ENCODE measurements around the gene YIPF7.

The YIPF7 gene

DNA sequence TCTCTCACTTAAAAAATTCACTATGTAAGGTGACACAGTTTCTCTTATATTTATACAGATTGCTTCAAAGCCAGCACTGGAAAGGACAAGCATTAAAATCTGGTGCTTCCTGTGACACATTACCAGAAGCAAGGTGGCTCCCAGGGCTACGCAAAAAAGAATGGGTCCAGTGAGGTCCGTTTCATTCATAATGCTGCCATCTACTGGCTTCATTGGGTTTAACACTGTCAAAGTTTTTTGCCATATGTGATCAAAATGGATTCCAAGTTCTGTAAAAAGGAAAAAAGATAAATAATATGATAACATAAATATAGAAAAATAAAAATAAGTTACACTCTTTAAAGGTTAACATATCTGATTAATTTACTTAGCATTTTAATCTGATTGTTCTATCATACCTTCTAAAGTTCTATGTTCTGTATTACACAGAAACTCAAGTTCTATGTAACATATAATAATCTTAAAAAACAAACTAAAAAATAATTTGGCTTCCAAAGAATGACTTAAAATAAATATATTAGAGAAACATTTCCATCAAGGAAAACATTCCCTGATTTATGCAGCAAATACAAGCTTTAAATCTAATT, 22.1 kb downstream of the YIPF7 start:
- peak; percentile 25 to 76 for DNase-seq
- no peak overlapping the region for H3K27ac ChIP-seq (ENCODE audit: low read depth, low read length)
- H2BK12ac ChIP-seq (ENCODE audit: low read length) = no peak overlapping the region
- H3K36me3 ChIP-seq (ENCODE audit: control insufficient read depth in 1 of 2, insufficient read depth in 2 of 2, low read length in 2 of 2) = no peaks in the 10 kb centered on the region
- no peaks in the 10 kb centered on the region for H3K27me3 ChIP-seq (ENCODE audit: insufficient read depth, low read length)
- H2AFZ ChIP-seq (ENCODE audit: insufficient read depth, low read length, poor library complexity) = no peak overlapping the region
- no peak overlapping the region for H2AK5ac ChIP-seq (ENCODE audit: low read length)
- no peaks in the 10 kb centered on the region for H3K4me1 ChIP-seq (ENCODE audit: control insufficient read depth in 1 of 2, insufficient read depth in 2 of 2, low read length in 2 of 2)
- H3K18ac ChIP-seq (ENCODE audit: low read length) = no peak overlapping the region
- H2BK5ac ChIP-seq (ENCODE audit: low read depth, low read length, poor library complexity) = no peak overlapping the region
- no peaks in the 10 kb centered on the region for H3K9me3 ChIP-seq (ENCODE audit: insufficient read depth, low read depth, low read length)
- H2BK120ac ChIP-seq (ENCODE audit: insufficient read depth, low read length, poor library complexity) = no peak overlapping the region
- H3K23ac ChIP-seq (ENCODE audit: low read length) = no peak overlapping the region
- no peak overlapping the region for H4K8ac ChIP-seq (ENCODE audit: low read depth, low read length)
- H3K79me1 ChIP-seq (ENCODE audit: low read length) = no peaks in the 10 kb centered on the region
- no CpG with 5 or more reads among the region's 2 CpGs for WGBS (ENCODE audit: extremely low coverage, insufficient coverage, insufficient read length)
- H3K4me3 ChIP-seq (ENCODE audit: low read depth, low read length) = no peak overlapping the region
- no peak overlapping the region for H3K14ac ChIP-seq (ENCODE audit: low read length)
- no peaks in the 10 kb centered on the region for H3K79me2 ChIP-seq (ENCODE audit: control insufficient read depth, insufficient read depth, low read length, poor library complexity)
- no peak overlapping the region for H4K91ac ChIP-seq (ENCODE audit: low read depth, low read length)
- no peak overlapping the region for H3K4me2 ChIP-seq (ENCODE audit: low read length)
- no peak overlapping the region for H4K12ac ChIP-seq (ENCODE audit: low read depth, low read length)
- H3K4ac ChIP-seq (ENCODE audit: low read depth, low read length) = no peak overlapping the region
- no peak overlapping the region for H3K9ac ChIP-seq (ENCODE audit: low read length)

DNA sequence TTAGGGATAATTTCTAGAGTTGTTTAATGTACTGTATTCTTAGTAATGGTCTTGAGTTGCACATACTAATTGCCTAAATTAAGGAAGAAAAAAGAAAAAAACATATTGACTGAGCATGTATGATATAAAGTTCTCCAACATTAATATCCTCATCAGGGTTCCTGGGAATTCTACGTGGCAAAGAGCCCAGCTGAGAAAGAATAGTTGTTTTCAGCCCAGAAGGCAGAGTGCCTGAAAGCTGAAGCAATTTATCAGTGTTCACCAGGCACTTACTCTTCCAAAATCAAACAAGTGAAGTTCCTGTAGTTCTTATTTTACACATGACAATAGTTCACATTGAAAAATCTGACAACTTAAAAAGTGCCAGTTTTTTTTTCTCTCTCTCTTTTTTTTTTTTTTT, 27.7 kb downstream of the YIPF7 start:
- Histone ChIP-seq H3K4me1 (ENCODE audit: control insufficient read depth in 1 of 2, insufficient read depth in 2 of 2, low read length in 2 of 2) (no peaks in the 10 kb centered on the region), H3K4me3 (ENCODE audit: low read depth, low read length) (no peak overlapping the region), H2AK5ac (ENCODE audit: low read length) (no peak overlapping the region), H3K79me1 (ENCODE audit: low read length) (no peaks in the 10 kb centered on the region), H3K4ac (ENCODE audit: low read depth, low read length) (no peak overlapping the region), H3K79me2 (ENCODE audit: control insufficient read depth, insufficient read depth, low read length, poor library complexity) (no peaks in the 10 kb centered on the region), H4K91ac (ENCODE audit: low read depth, low read length) (no peak overlapping the region), H4K8ac (ENCODE audit: low read depth, low read length) (no peak overlapping the region), H2BK12ac (ENCODE audit: low read length) (no peak overlapping the region), H3K4me2 (ENCODE audit: low read length) (no peak overlapping the region), H2AFZ (ENCODE audit: insufficient read depth, low read length, poor library complexity) (no peak overlapping the region), H3K36me3 (ENCODE audit: control insufficient read depth in 1 of 2, insufficient read depth in 2 of 2, low read length in 2 of 2) (no peaks in the 10 kb centered on the region), H2BK120ac (ENCODE audit: insufficient read depth, low read length, poor library complexity) (no peak overlapping the region), H3K18ac (ENCODE audit: low read length) (no peak overlapping the region), H3K23ac (ENCODE audit: low read length) (no peak overlapping the region), H3K9ac (ENCODE audit: low read length) (no peak overlapping the region), H2BK5ac (ENCODE audit: low read depth, low read length, poor library complexity) (no peak overlapping the region), H3K14ac (ENCODE audit: low read length) (no peak overlapping the region), H4K12ac (ENCODE audit: low read depth, low read length) (no peak overlapping the region), H3K27me3 (ENCODE audit: insufficient read depth, low read length) (no peaks in the 10 kb centered on the region), H3K9me3 (ENCODE audit: insufficient read depth, low read depth, low read length) (no peaks in the 10 kb centered on the region), H3K27ac (ENCODE audit: low read depth, low read length) (no peak overlapping the region)
- WGBS (ENCODE audit: extremely low coverage, insufficient coverage, insufficient read length) = no CpG with 5 or more reads among the region's 1 CpG
- no peak for DNase-seq

DNA sequence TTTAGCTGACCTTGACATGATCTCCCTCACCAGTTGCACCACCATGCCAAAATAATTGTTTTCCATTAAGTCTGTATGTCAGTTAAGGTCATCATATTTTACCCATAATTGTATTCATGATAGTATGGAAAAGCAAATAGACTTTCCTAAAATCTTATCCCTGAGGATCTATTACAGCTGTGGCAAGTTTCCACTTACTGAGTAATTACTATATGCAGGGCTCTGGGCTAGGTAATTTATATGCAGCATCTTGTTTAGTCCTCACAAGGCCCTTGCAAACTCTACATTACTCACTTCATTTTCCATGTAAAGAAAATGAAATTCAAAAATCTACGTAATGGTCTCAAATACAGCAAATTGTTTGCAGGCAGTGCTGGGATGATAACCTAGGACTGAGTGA, 34.8 kb downstream of the YIPF7 start:
- no peak overlapping the region for H3K4me3 ChIP-seq (ENCODE audit: low read depth, low read length)
- no peak overlapping the region for H4K12ac ChIP-seq (ENCODE audit: low read depth, low read length)
- no peaks in the 10 kb centered on the region for H3K4me1 ChIP-seq (ENCODE audit: control insufficient read depth in 1 of 2, insufficient read depth in 2 of 2, low read length in 2 of 2)
- no peak overlapping the region for H3K23ac ChIP-seq (ENCODE audit: low read length)
- no peak overlapping the region for H3K9ac ChIP-seq (ENCODE audit: low read length)
- no peak overlapping the region for H2BK5ac ChIP-seq (ENCODE audit: low read depth, low read length, poor library complexity)
- H3K18ac ChIP-seq (ENCODE audit: low read length) = no peak overlapping the region
- no peak overlapping the region for H3K4me2 ChIP-seq (ENCODE audit: low read length)
- H3K9me3 ChIP-seq (ENCODE audit: insufficient read depth, low read depth, low read length) = no peaks in the 10 kb centered on the region
- H2BK120ac ChIP-seq (ENCODE audit: insufficient read depth, low read length, poor library complexity) = no peak overlapping the region
- no CpG with 5 or more reads among the region's 1 CpG for WGBS (ENCODE audit: extremely low coverage, insufficient coverage, insufficient read length)
- H2AK5ac ChIP-seq (ENCODE audit: low read length) = no peak overlapping the region
- no peaks in the 10 kb centered on the region for H3K79me2 ChIP-seq (ENCODE audit: control insufficient read depth, insufficient read depth, low read length, poor library complexity)
- H4K91ac ChIP-seq (ENCODE audit: low read depth, low read length) = no peak overlapping the region
- H3K27me3 ChIP-seq (ENCODE audit: insufficient read depth, low read length) = no peaks in the 10 kb centered on the region
- no peak overlapping the region for H3K4ac ChIP-seq (ENCODE audit: low read depth, low read length)
- no peak overlapping the region for H2AFZ ChIP-seq (ENCODE audit: insufficient read depth, low read length, poor library complexity)
- H3K79me1 ChIP-seq (ENCODE audit: low read length) = no peaks in the 10 kb centered on the region
- H3K27ac ChIP-seq (ENCODE audit: low read depth, low read length) = no peak overlapping the region
- no peak for DNase-seq
- no peak overlapping the region for H4K8ac ChIP-seq (ENCODE audit: low read depth, low read length)
- no peak overlapping the region for H2BK12ac ChIP-seq (ENCODE audit: low read length)
- H3K14ac ChIP-seq (ENCODE audit: low read length) = no peak overlapping the region
- no peaks in the 10 kb centered on the region for H3K36me3 ChIP-seq (ENCODE audit: control insufficient read depth in 1 of 2, insufficient read depth in 2 of 2, low read length in 2 of 2)

DNA sequence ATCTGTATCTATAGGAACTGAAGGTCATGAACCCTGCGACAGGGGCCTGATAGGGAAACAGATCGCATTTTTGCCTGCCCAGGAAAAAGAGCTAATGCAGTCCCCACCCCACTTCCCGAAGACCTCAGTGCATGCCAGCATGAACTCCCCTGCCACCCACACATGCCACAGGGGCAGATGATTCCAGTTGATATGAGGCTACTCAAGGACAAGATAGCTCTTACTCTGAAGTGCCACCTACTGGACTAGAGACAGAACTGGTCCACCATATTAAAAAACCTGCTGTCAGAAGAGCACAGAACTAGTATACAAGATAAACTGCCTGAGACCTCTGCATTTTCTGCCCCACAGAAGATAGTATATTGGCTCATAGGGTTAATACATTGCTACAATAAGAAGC, 68.0 kb downstream of the YIPF7 start:
- Histone ChIP-seq H3K14ac (ENCODE audit: low read length) (no peak overlapping the region), H4K12ac (ENCODE audit: low read depth, low read length) (no peak overlapping the region), H3K79me1 (ENCODE audit: low read length) (no peaks in the 10 kb centered on the region), H2BK120ac (ENCODE audit: insufficient read depth, low read length, poor library complexity) (no peak overlapping the region), H3K4me1 (ENCODE audit: control insufficient read depth in 1 of 2, insufficient read depth in 2 of 2, low read length in 2 of 2) (no peaks in the 10 kb centered on the region), H2AK5ac (ENCODE audit: low read length) (no peak overlapping the region), H3K27me3 (ENCODE audit: insufficient read depth, low read length) (no peaks in the 10 kb centered on the region), H3K4me2 (ENCODE audit: low read length) (no peak overlapping the region), H3K9ac (ENCODE audit: low read length) (no peak overlapping the region), H3K23ac (ENCODE audit: low read length) (no peak overlapping the region), H3K79me2 (ENCODE audit: control insufficient read depth, insufficient read depth, low read length, poor library complexity) (no peaks in the 10 kb centered on the region), H2BK12ac (ENCODE audit: low read length) (no peak overlapping the region), H3K36me3 (ENCODE audit: control insufficient read depth in 1 of 2, insufficient read depth in 2 of 2, low read length in 2 of 2) (no peaks in the 10 kb centered on the region), H4K8ac (ENCODE audit: low read depth, low read length) (no peak overlapping the region), H3K4me3 (ENCODE audit: low read depth, low read length) (no peak overlapping the region), H3K9me3 (ENCODE audit: insufficient read depth, low read depth, low read length) (no peaks in the 10 kb centered on the region), H3K27ac (ENCODE audit: low read depth, low read length) (no peak overlapping the region), H3K4ac (ENCODE audit: low read depth, low read length) (no peak overlapping the region), H3K18ac (ENCODE audit: low read length) (no peak overlapping the region), H2AFZ (ENCODE audit: insufficient read depth, low read length, poor library complexity) (no peak overlapping the region), H4K91ac (ENCODE audit: low read depth, low read length) (no peak overlapping the region), H2BK5ac (ENCODE audit: low read depth, low read length, poor library complexity) (no peak overlapping the region)
- WGBS (ENCODE audit: extremely low coverage, insufficient coverage, insufficient read length) = no CpG with 5 or more reads among the region's 3 CpGs
- DNase-seq = no peak

Data from trophoblast cell (in vitro differentiated cells and primary cell).